Amygdala (tissue), 56 donors: Measurements from ENCODE around the gene CAPN8.

Experiments
- DNase-seq, 56 donors: peaks; one replicate each; lab custom pipeline; 2025; lab: John Stamatoyannopoulos, UW

Gene CAPN8

DNA sequence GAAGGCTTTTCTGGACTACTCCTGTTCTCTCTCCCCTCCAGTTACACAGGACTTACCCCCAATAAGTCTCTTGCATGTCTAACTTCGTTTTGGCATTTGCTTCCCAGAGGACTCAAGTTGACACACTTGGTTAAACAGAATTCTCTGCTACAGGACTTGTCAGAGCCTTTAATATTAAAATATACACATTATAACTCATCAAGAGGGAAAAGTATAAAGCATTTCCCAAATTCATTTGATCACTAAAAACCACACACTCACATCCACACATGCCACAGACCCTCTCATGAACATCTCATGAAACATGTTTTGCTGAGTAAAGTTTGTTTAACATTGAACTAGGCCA lies 38.1 kb upstream of the CAPN8 start:
- no peak for DNase-seq

GRCh38 chr1:223702735-223703667 lies 37.5 kb upstream of the CAPN8 start:
- DNase-seq, result no peak

DNA sequence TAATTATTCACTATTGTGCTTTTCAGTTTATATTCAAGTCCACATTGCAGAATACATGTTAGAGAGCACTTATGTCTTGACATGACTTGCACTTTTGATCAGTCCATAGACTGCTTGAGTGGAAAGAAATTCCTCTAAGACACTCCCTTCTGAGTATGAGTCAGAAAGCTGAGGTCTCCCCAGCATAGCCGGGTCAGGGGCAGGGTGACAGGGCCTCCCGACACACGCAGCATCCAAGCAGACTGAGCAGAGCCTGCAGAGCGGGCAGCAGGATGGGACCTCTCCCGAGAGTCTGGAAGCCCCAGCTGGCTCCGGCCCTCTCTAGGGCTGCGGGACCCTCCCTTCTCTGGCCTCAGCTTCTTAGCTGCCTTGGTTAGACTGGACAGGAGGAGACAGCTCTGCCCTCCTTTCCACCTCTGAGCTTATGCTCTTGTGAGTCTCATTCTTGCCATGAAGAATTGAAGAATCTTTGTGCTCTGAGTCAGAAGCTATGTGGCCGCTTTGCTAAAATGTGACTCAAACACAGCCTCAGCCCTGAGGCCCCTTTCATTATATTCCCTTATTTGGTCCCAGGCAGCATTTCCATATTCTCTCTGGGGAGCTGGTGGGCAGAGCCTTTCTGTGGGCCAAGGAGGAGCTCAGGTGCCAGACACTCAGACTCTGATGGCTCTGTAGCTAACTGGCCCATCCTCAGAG lies 35.6 kb upstream of the CAPN8 start:
- no peak for DNase-seq

- DNase-seq, result no peak
These were observed 35.0 kb upstream of the CAPN8 start for GRCh38 chr1:223700388-223700918.

DNA sequence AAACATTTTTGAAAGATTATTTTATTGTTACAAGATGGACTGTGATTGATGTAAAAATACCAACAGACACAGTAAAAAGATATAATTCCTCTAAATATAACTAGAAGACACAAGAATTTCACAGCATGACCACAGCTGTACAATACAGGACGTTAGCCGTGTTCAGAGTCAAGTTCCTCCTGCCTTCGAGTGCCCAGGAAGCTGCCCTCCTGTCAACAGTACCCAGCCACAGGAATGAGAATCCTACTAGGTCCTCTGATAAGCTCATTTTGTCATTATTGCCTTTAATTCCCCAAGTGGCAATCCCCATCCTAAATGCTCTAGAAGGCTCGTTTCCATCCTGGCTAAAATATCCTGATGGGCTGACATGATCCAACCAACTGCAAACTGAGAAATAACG lies 30.4 kb upstream of the CAPN8 start:
- DNase-seq, result no peak

DNA sequence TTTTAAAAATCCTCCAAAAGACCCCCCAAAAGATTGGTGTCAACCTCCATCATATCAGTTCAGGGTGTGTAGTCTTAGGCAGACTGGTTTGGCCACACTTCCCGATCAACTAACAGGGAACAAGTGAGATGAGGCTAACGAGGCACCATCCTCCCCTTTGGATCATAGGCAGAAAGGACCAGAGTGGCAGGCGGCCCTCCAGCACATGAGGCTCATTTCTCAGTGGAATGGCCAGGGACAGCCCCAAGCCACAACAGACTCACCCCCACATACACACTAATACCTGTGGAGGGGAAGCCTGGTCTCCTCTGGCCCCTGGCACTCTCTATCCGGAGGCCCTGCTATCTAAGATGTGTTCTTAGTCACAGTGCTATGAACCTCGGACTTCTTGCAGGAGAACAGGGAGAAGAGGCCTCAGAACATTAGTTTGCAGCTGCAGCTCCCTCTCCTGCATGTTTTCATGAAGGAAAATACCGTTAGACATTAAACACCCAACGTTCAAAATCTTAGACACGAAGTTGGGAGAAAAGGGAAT lies 29.6 kb upstream of the CAPN8 start:
- DNase-seq, result no peak

DNA sequence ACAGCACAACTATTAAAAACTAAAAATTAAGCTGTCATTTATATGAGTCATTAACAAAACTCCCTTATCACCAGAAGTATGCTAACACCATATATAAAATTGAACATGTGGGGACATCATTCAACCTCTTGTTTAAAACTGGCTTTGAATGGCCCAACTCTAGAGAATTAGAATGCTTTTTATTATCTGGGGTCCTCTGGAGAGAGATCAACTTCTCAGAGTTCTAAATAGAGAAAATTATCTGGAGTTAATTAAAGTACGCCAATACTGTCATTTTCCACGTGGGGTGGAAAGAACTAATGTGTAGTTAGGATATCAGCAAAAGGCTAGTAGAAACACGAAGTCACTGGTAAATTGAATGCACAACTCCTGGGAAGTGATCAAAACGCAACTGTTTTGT lies 25.6 kb upstream of the CAPN8 start:
- no peak for DNase-seq

DNA sequence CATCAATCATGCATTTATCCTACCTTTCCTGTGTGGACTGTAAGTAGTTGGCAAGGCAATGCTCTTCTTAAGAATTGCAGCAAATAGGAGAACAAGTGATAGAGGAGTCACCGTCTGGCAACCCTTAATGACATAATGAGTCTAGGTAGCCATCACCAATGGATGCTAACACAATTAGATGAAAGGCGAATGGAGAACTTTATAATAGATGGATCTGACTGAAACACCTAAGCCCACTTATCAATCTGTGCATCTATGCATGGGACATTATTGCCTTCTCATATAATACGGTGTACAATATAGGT lies 18.9 kb upstream of the CAPN8 start:
- DNase-seq, result no peak

DNA sequence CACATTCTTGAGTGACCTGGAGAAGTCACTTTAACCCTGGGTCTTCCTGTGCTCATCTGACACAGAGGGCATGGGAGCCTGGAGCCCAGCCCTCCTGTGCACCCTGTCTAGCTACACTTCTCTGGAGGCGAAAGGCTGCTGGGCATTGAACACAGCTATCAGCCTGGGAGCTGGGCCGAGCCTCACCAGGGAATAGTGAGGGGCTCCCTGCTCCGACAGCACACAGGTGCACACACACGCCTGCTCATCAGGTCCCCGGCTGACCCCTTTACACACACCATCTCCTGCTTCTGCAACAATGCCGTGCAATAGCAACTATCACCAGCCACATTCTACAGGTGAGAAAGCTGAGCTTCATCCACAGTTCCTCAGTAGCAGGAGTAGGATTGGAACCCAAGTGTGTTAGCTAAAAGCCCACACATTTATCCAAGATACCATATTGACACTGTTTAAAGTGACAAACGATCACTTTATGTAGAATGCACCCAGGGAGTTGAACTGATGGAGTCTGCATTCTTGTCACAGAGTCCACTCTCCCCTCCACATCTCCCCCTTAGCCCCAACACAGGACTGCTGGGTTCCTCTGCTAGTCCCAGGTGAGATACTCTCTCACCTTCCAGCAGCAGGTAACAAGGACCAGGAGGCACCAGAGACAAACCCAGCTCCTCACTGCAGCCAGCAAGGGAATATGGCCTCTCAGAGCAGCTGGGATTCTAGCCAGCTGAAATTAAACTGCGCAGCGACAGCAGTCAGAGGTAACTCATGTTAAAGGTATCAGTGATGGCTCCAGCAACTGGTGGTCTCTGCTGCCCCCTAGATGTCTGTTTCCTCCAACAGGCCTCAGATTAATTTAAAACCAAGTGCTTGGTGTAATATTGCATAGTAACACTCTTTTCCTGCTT lies 18.3 kb upstream of the CAPN8 start:
- peak in 20 of 56 donors; percentile 5 to 66 (median 22) for DNase-seq

GRCh38 chr1:223682502-223682901 lies 17.0 kb upstream of the CAPN8 start:
- DNase-seq, result no peak

DNA sequence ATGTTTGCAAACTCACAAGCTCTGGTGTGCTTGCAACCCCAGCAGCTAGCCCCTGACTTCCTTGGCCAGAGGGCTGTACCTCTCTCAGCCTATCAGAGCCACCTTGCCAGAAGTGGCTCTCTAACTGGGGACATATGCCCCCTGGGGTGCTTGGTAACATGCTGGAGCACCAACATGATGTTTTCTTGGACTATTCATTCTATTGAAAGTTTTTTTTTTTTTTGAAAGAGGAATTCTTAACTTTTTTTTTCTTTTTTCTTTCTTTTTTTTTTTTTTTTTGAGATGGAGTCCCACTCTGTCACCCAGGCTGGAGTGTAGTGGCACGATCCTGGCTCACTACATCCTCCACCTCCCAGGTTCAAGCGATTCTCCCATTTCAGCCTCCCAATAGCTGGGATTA lies 14.7 kb upstream of the CAPN8 start:
- DNase-seq, result no peak

GRCh38 chr1:223678841-223679240 lies 13.3 kb upstream of the CAPN8 start:
- DNase-seq, result no peak

DNA sequence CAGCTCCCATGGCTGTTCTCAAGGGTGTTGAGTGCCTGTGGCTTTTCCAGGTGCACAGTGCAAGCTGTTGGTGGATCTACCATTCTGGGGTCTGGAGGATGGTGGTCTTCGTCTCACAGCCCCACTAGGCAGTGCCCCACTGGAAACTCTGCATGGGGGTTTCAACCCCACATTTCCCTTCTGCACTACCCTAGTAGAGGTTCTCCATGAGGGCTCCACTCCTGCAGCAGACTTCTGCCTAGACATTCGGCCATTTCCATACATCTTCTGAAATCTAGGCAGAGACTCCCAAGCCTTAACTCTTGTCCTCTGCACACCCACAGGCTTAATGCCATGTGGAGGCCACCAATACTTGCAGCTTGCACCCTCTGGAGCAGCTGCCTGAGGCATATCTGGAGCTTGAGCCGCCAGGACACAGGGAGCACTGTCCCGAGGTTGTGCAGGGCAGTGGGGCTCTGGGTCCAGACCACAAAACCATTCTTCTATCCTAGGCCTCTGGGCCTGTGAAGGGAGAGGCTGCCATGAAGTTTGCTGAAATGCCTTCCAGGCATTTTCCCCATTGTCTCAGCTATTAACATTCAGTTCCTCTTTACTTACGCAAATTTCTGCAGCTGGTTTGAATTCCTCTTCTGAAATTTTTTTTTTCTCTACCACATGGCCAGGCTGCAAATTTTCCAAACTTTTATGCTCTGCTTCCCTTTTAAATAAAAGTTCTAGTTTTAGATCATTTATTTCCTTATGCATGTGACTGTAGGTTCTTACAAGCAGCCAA lies 8.8 kb upstream of the CAPN8 start:
- no peak for DNase-seq

DNA sequence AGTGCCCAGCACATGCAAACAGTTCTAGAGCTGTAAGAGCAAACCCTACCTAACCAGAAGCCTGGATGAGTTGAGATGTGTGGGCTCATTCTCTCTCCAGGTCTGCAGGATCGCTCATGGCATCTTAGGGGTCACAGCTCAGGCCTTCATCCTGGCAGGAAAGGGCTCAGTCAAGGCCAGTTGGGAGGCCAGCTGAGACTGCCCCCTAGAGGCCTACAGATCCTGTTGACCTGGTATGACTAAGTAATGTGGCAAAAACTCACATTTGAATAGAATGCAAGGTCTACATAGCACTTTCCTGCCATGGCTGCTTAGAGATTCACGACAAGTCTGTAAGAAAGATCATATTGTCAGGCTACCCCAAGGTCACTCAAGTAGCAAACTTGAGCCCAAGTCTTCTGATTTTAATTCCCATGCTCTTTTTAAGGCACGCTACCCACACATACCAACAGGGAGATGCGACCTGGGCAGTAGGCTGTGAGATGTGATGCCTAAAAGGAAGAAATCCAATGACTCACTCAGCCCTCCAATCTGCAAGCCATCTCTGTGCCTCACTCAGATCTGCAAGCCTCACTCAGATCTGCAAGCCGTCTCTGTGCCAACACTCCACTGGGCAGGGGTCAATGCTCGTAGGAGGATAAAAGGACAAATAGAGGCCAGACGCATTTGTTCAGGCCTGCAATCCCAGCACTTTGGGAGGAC lies 5.1 kb upstream of the CAPN8 start:
- peak in 10 of 56 donors; percentile 1 to 27 (median 5) for DNase-seq

GRCh38 chr1:223669003-223669795 lies 3.7 kb upstream of the CAPN8 start:
- no peak for DNase-seq

GRCh38 chr1:223667484-223668182 lies 2.1 kb upstream of the CAPN8 start:
- DNase-seq, result no peak

DNA sequence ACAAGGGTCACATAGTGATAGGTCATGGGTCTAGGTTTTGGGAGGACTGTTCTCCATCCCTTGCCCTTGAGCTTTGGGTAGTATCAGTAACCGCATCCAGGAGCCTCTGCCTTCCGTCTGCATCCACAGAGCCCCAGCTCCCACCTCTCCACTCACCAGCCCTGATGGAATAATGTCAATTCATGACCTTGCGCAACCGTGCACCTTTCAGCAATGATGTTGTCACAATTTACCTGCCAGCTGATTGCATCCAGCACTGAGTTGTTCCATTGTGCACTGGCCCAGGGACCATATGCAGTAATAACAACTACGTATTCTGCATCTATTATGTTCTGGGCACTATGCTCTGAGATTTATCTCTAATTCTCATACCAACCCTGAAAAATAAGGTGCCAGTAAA lies 1.4 kb downstream of the CAPN8 start:
- DNase-seq, result no peak

DNA sequence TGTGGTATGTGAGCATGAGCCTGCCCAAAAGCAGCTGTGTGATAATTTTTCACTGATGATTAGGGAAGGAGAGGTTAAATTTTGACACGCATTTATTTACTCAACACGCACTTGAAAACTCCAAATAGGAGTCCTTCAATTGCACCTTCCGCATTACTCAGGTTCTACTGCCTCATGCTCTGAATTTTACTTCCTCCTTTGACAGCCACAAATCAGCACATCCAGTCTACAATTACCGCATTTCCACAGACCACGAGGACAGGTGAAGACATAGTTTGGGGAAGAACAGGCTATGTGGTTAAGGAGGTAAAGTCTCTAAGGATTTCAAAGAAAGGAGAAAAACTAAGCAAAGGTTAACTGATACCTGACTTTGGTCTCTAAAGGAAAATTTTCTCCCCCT lies 2.6 kb downstream of the CAPN8 start:
- no peak for DNase-seq
